ENCODE results near the gene WWOX. TPM values are rescaled to one million over a fixed set of nuclear protein-coding genes. Genes with fewer than 3 reads are reported as not detected.

The WWOX gene
- total and polyA plus RNA-seq, 2 of the 13 experiments (the other 11 are each of a cell fraction or from before 2014, with no cell fraction given), result 9.1 to 37.4 TPM

- no peak for ATAC-seq
- Histone ChIP-seq H3K4me2 (ENCODE audit: low read depth, low read length) (no peak overlapping the region), H3K27ac (ENCODE audit: extremely low read length, insufficient read depth, low read length) (no peak overlapping the region), H3K9ac (ENCODE audit: insufficient read depth, low read depth, low read length) (no peak overlapping the region), H3K36me3 (replicated peaks in 1 of 2; ENCODE audit: control insufficient read depth in 1 of 2, insufficient read depth in 2 of 2, low read length in 2 of 2) (no peaks in the 10 kb centered on the region), H3K4me1 (ENCODE audit: insufficient read depth, low read length) (no peaks in the 10 kb centered on the region), H3K79me2 (ENCODE audit: insufficient read depth, low read length) (no peaks in the 10 kb centered on the region), H4K20me1 (ENCODE audit: insufficient read depth, low read length) (no peaks in the 10 kb centered on the region), H3K27me3 (ENCODE audit: control insufficient read depth in 1 of 2, insufficient read depth in 2 of 2, low read length in 2 of 2) (peaks cover 0 to 2% of the 10 kb centered on the region in 2 experiments; a peak in 2 of 5 replicates), H2AFZ (ENCODE audit: low read length) (no peak overlapping the region), H3K9me3 (ENCODE audit: low read length) (no peaks in the 10 kb centered on the region), H3K4me3 (replicated peaks in 1 of 3; ENCODE audit: insufficient read depth in 1 of 3, low read depth in 2 of 3, low read length in 3 of 3) (no peak overlapping the region)
- 50% methylated on average over 3 of the region's 3 CpGs for WGBS (ENCODE audit: low lambda C conversion rate)
- intact Hi-C loops (cut with micrococcal nuclease; ENCODE audit: unreplicated experiment), result no loop called here
- BruUV-seq (replicated peaks), result no TSS peak
- ChIA-PET CTCF (ENCODE audit: low intra/inter-chr PET ratio, low total read pairs) (no interaction called here), POLR2A (no interaction called here)
- no peak for TF ChIP-seq EHMT2 (IDR thresholded peaks at IDR 0.05; ENCODE audit: borderline replicate concordance, low read depth, low read length)
- no peak for TF ChIP-seq ZNF253 (CRISPR knock-in tag; IDR thresholded peaks at IDR 0.05; ENCODE audit: borderline replicate concordance)
- no peak for TF ChIP-seq ISX (CRISPR knock-in tag; conservative IDR thresholded peaks at IDR 0.05)
- TF ChIP-seq TBX2 (CRISPR knock-in tag; IDR thresholded peaks at IDR 0.05; ENCODE audit: borderline replicate concordance), result no peak
- TF ChIP-seq TBP (CRISPR knock-in tag; IDR thresholded peaks at IDR 0.05), result no peak
- no peak for TF ChIP-seq RERE (CRISPR knock-in tag; IDR thresholded peaks at IDR 0.05; ENCODE audit: low read depth)
- no peak for TF ChIP-seq ZNF550 (CRISPR knock-in tag; IDR thresholded peaks at IDR 0.05; ENCODE audit: borderline replicate concordance)
- no peak for TF ChIP-seq U2AF1 (optimal IDR thresholded peaks at IDR 0.05; ENCODE audit: low read depth, low read length)
- no peak for TF ChIP-seq KAT8 (CRISPR knock-in tag; IDR thresholded peaks at IDR 0.05)
- TF ChIP-seq DNMT3B (CRISPR knock-in tag; conservative IDR thresholded peaks at IDR 0.05), result no peak
- no peak for DNase-seq (ENCODE audit: low spot score)
- no peak for FAIRE-seq
- in situ Hi-C loops (cut with HindIII; ENCODE audit: extremely low pct_ligation_motif_present, low pct_unique_long_range_greater_than_20kb), result no loop called here
Measured at GRCh38 chr16:79155471-79155870, 1056.0 kb downstream of the WWOX start.
